DMS 273 treated with DMSO at 0.1 percent for 48 hours (cell line): Measurements from ENCODE around the gene NAIF1.
"Not testable (repeated sequence)": the region's sequence is repeated elsewhere in the genome, so short reads cannot be mapped to it uniquely, and the experiment has no call there.

Source experiments
- DNase-seq: peaks from one replicate; lab custom pipeline; 2025; lab: John Stamatoyannopoulos, UW

NAIF1 gene

DNA sequence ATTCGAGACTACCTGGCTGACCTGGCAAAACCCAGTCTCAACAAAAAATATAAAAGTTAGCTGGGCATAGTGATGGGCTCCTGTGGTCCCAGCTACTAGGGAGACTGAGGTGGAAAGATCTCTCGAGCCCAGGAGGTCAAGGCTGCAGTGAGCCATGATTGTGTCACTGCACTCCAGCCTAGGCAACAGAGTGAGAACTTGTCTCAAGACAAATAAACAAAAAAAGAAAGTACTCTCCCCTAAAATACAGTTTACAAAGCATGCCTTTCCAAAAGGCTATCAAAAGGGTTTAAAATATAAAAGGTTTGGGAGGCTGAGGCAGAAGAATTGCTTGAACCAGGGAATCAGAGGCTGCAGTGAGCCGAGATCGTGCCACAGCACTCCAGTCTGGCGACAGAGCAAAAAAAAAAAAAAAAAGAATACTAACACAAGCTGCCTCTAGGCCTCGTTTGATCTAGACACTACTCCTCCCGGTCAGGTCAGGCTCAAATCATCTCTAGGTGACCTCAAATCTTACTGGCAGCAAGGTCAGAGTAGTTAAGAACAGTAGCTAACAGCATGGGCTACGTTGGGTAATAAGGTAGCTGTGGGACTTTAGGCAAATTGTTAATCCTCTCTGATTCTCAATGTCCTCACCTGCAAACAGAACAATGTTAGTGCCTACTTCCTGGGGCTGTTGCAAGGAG is 9.3 kb downstream of the NAIF1 start:
- DNase-seq, result no peak

DNA sequence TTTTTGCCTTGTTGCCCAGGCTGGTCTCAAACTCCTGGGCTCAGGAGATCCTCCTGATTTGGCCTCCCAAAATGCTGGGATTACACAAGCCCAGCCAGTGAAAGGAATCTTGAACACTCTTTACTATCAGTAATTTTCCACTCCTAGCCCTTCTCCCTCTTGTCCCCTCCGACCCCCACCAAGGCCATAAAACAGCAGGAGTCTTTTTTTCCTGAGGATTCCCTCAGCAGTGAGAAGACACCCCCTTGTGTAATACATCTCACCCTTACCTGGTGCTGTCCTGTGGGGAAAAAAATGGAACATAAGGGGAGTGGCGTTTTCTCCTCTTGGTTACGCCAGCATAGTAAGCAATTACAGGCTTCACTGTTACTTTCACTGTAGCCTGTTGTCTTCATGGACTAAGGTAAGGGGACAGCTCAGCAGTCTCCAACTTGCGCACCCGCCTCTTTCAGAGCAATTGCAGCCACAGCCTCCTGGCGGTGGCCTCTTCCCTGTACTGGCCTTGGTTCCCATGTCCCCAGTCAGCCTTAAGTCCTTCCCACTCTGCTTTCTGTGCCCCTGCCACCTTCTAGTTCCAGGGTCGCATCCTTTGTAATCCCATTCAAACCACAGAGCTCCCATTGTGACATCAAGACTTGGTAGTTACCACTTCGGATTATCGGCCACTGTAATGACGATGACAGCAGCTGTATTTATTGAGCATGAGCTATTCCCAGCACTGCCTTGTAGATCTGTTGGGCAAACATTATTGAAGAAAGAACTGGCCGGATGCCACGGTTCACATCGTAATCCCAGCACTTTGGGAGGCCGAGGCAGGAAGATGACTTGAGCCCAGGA is 10.0 kb downstream of the NAIF1 start:
- DNase-seq, result no peak

DNA sequence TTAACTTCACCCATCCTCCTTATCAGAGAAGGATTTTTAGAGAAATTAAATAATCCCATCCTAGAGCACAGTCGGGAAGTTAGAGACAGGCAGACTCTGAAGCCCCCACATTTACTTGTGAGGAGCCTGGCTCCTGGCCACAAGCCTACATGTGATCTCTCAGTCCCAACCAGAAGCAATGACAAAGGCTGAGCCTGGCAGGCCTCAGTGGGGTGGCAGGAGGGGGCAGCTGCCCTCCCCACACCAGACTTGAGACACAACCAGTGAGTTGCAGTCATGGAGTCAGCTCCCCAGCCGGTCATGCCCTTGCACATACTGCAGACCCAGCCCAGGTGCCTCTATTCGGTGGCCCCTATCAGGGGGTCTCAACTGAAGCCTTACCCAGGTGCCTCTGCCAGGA is 11.0 kb downstream of the NAIF1 start:
- DNase-seq, result no peak

DNA sequence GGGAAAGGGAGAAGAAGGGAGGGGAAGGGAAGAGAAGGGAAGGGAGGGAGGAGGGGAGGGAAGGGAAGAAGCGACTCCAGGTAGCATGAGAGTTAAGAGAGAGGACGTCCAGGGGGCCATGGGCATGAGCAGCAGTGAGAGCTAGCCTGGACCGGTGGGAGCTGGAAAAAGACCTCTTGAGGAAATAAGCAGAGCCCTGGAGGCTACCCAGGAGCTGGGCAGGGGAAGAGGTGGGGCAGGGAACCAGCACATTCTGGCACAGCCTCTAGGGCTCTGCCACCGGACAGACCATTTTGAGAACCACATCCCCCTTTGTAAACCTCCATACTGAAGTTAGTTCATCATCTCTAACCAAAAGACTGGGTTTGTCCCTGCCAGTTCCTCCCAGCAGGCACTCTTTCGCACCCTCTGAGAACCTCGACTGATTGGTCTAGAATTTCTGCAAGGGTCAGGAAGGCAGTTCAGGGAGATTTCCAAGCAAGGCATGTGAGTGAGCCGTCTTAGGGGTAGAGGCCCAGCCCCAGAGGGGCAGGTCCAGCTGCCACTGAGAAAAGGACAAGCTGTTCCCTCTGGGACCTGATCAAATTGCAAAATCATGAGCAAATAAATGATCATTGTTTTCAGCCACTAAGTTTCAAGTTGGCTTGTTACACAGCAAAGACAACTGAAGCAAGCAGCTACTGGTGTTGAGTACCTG is 11.6 kb downstream of the NAIF1 start:
- no peak for DNase-seq

GRCh38 chr9:128054087-128054486 is 13.0 kb downstream of the NAIF1 start:
- no peak for DNase-seq

- no peak for DNase-seq
Observed at GRCh38 chr9:128053560-128053959, 13.6 kb downstream of the NAIF1 start.

DNA sequence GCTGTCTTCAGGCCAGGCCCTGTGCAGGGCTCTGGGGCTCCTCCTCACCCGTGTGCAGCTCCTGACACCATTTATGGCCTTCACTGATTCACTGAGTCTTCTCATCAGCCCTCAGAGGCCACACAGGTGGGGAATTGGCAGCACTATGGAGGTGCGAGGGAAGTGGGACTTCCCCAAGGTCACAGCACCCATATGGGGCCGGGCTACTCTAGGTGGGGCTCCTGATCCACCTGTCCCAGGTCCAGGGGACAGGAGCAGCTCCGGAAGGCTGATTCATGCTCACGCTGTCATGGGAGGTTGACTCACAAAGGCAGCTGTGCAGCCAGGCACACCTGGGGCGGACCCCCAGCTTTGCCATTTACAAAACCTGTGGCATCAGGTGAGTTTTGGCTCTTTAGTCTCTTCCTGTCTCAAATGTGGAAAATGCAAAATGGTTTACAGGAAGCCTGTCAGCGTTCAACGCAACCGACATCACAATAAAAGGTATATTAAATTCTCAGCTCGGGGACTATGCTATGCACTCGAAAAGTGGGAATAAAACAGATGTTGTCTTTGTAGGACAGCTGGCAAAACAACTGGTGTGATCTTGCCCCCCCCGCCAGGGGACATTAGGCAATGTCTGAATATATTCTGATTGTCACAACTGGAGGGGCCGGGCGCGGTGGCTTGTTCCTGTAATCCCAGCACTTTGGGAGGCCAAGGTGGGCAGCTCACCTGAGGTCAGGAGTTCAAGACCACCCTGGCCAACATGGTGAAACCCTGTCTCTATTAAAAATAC is 15.0 kb downstream of the NAIF1 start:
- DNase-seq, result no peak

DNA sequence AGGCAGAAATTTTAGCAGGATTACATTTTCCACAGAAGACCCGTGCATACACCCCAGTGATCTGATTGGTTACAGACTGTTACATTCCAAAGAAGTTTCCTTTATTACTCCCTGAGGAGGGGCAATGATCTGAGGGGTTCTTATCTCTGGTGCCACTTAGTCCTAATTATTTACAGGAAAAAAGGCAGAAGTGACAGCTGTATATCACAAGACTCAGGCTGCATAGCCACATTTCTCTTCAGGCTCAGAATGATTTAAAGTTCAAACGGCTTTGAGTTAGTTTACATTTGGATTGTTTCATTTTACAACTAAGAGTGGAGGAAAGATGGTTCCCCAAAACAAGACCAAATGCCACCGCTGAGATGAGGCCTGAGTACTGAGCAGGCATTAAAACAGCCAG is 17.3 kb downstream of the NAIF1 start:
- no peak for DNase-seq

DNA sequence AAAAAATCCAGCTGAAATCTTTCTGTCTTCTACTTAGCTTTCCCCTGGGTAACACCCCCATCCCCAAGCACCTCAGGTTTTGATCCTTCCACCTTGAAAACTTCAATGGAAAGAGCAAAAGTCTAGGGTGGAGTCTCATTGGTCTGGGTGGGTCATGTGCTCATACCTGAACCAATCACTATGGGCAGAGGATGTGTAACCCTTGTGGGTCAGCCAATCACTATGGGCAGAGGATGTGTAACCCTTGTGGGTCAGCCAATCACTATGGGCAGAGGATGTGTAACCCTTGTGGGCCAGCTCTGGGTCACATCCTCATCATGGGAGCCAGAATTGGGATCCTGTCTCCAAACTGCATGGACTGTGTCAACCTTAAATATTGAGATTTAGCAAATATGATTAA is 18.5 kb downstream of the NAIF1 start:
- no peak for DNase-seq

DNA sequence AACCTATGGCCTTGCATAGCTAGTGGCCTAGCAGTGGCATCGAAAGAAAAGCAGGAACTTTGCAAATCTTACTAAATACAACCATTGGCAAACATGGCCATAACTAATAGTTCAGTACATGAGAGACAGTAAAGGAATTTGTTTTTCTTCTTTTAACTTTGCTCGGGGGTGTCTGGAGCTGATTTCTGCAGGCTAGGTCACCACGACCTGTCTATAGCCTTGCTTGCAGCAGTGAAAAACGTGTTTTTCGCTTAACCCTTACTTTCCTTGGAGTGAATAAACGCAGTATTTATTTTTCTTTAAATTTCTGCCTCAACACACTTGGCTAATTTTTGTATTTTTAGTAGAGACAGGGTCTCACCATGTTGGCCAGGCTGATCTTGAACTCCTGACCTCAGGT is 19.9 kb downstream of the NAIF1 start:
- no peak for DNase-seq

- no peak for DNase-seq
Observed at GRCh38 chr9:128045831-128046230, 21.3 kb downstream of the NAIF1 start.

DNA sequence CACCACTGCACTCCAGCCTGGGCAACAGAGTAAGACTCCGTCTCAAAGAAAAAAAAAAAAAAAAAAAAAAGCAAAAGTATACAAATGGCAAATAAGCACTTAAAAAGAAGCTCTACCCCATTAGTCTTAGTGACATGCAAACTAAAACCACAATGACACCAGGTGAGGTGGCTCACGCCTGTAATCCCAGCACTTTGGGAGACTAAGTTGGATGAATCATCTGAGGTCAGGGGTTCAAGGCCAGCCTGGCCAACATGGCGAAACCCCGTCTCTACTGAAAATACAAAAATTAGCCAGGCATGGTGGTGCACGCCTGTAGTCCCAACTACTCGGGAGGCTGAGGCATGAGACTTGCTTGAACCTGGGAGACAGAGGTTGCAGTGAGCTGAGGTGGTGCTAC is 21.7 kb downstream of the NAIF1 start:
- DNase-seq, result not testable (repeated sequence)

- DNase-seq, result no peak
Observed at GRCh38 chr9:128043467-128043868, 23.7 kb downstream of the NAIF1 start.

- DNase-seq, result no peak
Observed at GRCh38 chr9:128042043-128042442, 25.1 kb downstream of the NAIF1 start.

DNA sequence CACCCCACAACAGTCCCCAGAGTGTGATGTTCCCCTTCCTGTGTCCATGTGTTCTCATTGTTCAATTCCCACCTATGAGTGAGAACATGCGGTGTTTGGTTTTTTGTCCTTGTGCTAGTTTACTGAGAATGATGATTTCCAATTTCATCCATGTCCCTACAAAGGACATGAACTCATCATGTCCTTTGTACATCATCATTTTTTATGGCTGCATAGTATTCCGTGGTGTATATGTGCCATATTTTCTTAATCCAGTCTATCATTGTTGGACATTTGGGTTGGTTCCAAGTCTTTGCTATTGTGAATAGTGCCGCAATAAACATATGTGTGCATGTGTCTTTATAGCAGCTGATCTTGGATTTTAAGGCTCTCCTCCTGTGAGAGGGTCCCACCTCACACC is 26.3 kb downstream of the NAIF1 start:
- DNase-seq, result not testable (repeated sequence)

GRCh38 chr9:128036522-128036921 is 30.6 kb downstream of the NAIF1 start:
- not testable (repeated sequence) for DNase-seq

DNA sequence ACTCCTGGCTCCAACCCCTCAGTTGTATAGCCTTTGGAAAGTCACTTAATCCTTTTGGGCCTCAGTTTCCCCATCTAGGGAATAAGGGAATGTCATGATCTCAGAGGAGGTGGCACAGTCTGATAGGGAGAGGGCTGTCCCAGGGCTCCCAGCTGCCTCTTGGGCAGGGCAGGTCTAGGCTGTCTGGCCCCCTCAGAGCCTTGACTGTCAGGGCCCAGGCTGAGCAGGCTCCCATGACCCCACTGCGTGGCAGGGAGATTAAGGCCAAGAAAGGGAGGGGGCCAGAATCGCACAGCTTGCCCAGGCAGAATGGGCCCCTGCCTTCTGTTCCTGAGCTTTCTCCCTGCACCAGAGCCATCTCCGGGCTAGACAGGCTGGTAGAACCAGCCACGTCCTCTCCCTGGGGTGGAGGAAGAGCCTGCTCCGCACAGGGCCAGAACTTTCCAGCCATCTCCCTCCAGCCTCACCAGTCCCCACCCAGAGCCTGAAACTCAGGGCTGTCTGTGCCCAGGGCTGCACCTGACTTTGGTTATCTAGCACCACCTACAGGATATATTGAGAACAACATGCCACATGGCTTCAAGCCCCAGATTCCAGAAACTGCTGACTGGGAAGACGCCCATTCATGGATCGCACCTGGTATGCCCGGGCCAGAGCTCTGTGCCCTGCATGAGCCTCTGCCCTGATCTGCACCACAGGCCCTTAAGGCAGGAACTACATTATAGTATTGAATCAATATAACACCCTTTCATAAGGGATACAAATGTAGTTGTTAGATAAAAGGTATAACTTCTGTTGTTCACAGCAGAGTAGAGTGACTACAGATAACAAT is 32.1 kb downstream of the NAIF1 start:
- peak; percentile 18 for DNase-seq

DNA sequence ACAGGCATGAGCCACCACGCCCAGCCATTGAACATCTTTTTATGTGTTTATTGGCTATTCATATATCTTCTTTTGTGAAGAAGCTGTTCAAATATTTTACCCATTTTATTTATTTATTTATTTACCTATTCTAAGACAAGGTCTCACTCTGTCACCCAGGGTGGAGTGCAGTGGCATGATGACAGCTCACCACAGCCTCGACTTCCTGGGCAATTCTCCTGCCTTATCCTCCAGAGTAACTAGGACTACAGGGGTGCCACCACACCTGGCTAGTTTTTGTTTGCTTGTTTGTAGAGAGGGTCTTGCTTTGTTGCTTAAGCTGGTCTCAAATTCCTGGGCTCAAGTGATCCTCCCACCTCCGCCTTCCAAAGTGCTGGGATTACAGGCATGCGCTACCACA is 33.5 kb downstream of the NAIF1 start:
- no peak for DNase-seq

- no peak for DNase-seq
Observed at GRCh38 chr9:128027705-128028104, 39.4 kb downstream of the NAIF1 start.

DNA sequence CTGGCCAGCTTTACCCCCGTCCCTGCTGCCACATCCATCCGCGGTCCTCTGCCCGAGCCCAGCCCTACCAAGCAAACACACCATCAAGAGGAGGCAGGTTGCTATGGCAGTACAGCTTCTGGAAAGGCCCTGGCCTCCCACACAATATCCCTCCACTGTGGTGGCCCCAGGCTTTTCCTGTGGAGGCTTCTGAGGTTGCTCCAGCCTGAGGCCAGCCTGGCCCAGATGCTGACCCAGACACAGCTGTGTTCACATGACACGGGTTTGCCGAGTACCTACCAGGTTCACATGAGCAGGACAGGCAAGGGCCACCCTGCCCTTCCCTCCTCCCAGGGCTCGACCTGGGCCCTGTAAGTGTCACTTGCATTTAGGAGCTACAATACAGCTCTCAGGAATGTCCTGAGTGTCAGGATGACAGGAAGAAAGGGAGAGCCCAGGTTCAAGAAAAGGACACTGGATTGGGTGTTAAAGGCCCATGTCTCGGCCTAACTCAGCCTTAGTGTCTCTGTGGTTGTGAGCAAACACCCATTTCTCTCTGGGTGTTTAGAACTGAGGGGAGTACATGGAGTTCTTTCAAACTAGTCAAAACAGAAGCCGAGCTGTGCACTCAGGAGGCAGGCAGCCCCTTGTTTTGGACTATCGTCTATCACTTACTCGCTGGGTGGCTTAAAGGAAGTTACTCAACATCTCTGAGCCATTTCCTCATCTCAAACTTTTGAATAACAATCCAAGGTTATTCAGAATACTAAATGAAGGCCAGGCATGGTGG is 40.2 kb downstream of the NAIF1 start:
- no peak for DNase-seq
